ENCODE data around the gene HSPA6. TPM values are rescaled to one million over a fixed set of nuclear protein-coding genes. Genes with fewer than 3 reads are reported as not detected.

The HSPA6 gene
- polyA plus RNA-seq, 1 donor (not counting 4 experiments of a cell fraction or from before 2014, with no cell fraction given), result 0.26 TPM

- no peaks in the 10 kb centered on the region for H3K9me3 ChIP-seq (ENCODE audit: control insufficient read depth, low read depth, low read length)
- no peak overlapping the region for H3K4me2 ChIP-seq (ENCODE audit: control insufficient read depth, extremely low read depth, insufficient read depth, low read depth, low read length)
- no peaks in the 10 kb centered on the region for H3K9me1 ChIP-seq (ENCODE audit: control insufficient read depth, extremely low read depth, insufficient read depth, low read length)
- H3K27ac ChIP-seq (ENCODE audit: control insufficient read depth, insufficient read depth, low read length), result no peak overlapping the region
- no peak for FAIRE-seq
- dilution Hi-C loops (cut with MboI; ENCODE audit: extremely low pct_ligation_motif_present, low sequenced_read_pairs), result no loop called here
- no peaks in the 10 kb centered on the region for H3K36me3 ChIP-seq (ENCODE audit: control insufficient read depth in 2 of 2, extremely low read depth in 1 of 2, insufficient read depth in 2 of 2, low read length in 2 of 2)
- no peak overlapping the region for H2AFZ ChIP-seq (ENCODE audit: control insufficient read depth, low read length)
- no peak overlapping the region for H3K4me3 ChIP-seq (ENCODE audit: control insufficient read depth in 2 of 3, extremely low read depth in 1 of 3, insufficient read depth in 2 of 3, low read depth in 1 of 3, low read length in 3 of 3)
- H3K4me1 ChIP-seq (ENCODE audit: control insufficient read depth, extremely low read depth, insufficient read depth, low read length), result no peaks in the 10 kb centered on the region
- DNase-seq (ENCODE audit: low read depth, low spot score), result no peak
- no peak overlapping the region for H3K9ac ChIP-seq (ENCODE audit: control insufficient read depth, extremely low read depth, insufficient read depth, low read length)
- no peaks in the 10 kb centered on the region for H3K79me2 ChIP-seq (ENCODE audit: control insufficient read depth, insufficient read depth, low read length)
- H3K27me3 ChIP-seq (ENCODE audit: control insufficient read depth, extremely low read depth, insufficient read depth, low read length), result peaks cover 3% of the 10 kb centered on the region
- TF ChIP-seq, protein P1, sequence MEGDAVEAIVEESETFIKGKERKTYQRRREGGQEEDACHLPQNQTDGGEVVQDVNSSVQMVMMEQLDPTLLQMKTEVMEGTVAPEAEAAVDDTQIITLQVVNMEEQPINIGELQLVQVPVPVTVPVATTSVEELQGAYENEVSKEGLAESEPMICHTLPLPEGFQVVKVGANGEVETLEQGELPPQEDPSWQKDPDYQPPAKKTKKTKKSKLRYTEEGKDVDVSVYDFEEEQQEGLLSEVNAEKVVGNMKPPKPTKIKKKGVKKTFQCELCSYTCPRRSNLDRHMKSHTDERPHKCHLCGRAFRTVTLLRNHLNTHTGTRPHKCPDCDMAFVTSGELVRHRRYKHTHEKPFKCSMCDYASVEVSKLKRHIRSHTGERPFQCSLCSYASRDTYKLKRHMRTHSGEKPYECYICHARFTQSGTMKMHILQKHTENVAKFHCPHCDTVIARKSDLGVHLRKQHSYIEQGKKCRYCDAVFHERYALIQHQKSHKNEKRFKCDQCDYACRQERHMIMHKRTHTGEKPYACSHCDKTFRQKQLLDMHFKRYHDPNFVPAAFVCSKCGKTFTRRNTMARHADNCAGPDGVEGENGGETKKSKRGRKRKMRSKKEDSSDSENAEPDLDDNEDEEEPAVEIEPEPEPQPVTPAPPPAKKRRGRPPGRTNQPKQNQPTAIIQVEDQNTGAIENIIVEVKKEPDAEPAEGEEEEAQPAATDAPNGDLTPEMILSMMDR (optimal IDR thresholded peaks at IDR 0.05 in 1 of 3, IDR thresholded peaks at IDR 0.05 in 1 of 3, conservative IDR thresholded peaks at IDR 0.05 in 1 of 3; ENCODE audit: extremely low read depth in 1 of 3, insufficient read depth in 2 of 3, low read length in 3 of 3), result no peak
- TF ChIP-seq EZH2 (IDR thresholded peaks at IDR 0.05; ENCODE audit: low read length), result no peak
- no peaks in the 10 kb centered on the region for H4K20me1 ChIP-seq (ENCODE audit: control insufficient read depth, extremely low read depth, insufficient read depth, low read length)
These were observed 26.4 kb upstream of the HSPA6 start for GRCh38 chr1:161497961-161498360.

- H4K20me1 ChIP-seq (ENCODE audit: control insufficient read depth, extremely low read depth, insufficient read depth, low read length), result no peaks in the 10 kb centered on the region
- no peak overlapping the region for H3K9ac ChIP-seq (ENCODE audit: control insufficient read depth, extremely low read depth, insufficient read depth, low read length)
- H3K79me2 ChIP-seq (ENCODE audit: control insufficient read depth, insufficient read depth, low read length), result no peaks in the 10 kb centered on the region
- H3K4me1 ChIP-seq (ENCODE audit: control insufficient read depth, extremely low read depth, insufficient read depth, low read length), result no peaks in the 10 kb centered on the region
- no peak for TF ChIP-seq EZH2 (IDR thresholded peaks at IDR 0.05; ENCODE audit: low read length)
- TF ChIP-seq, protein P1 (optimal IDR thresholded peaks at IDR 0.05 in 1 of 3, IDR thresholded peaks at IDR 0.05 in 1 of 3, conservative IDR thresholded peaks at IDR 0.05 in 1 of 3; ENCODE audit: extremely low read depth in 1 of 3, insufficient read depth in 2 of 3, low read length in 3 of 3), result no peak
- no peak overlapping the region for H3K4me2 ChIP-seq (ENCODE audit: control insufficient read depth, extremely low read depth, insufficient read depth, low read depth, low read length)
- dilution Hi-C loops (cut with MboI; ENCODE audit: extremely low pct_ligation_motif_present, low sequenced_read_pairs), result no loop called here
- no peak overlapping the region for H3K27ac ChIP-seq (ENCODE audit: control insufficient read depth, insufficient read depth, low read length)
- FAIRE-seq (no peak), DNase-seq (ENCODE audit: low read depth, low spot score) (no peak)
- no peak overlapping the region for H2AFZ ChIP-seq (ENCODE audit: control insufficient read depth, low read length)
- H3K27me3 ChIP-seq (ENCODE audit: control insufficient read depth, extremely low read depth, insufficient read depth, low read length), result peaks cover 3% of the 10 kb centered on the region
- no peaks in the 10 kb centered on the region for H3K9me3 ChIP-seq (ENCODE audit: control insufficient read depth, low read depth, low read length)
- no peaks in the 10 kb centered on the region for H3K36me3 ChIP-seq (ENCODE audit: control insufficient read depth in 2 of 2, extremely low read depth in 1 of 2, insufficient read depth in 2 of 2, low read length in 2 of 2)
- no peak overlapping the region for H3K4me3 ChIP-seq (ENCODE audit: control insufficient read depth in 2 of 3, extremely low read depth in 1 of 3, insufficient read depth in 2 of 3, low read depth in 1 of 3, low read length in 3 of 3)
- no peaks in the 10 kb centered on the region for H3K9me1 ChIP-seq (ENCODE audit: control insufficient read depth, extremely low read depth, insufficient read depth, low read length)
These were observed 25.7 kb upstream of the HSPA6 start for GRCh38 chr1:161498646-161499045.
